ENCODE measurements around the gene CASP8. TPM values are rescaled to one million over a fixed set of nuclear protein-coding genes. Genes with fewer than 3 reads are reported as not detected.

The CASP8 gene
- total RNA-seq, 2 experiments from 2014 or later, result 172 to 175 TPM

GRCh38 chr2:201313362-201313761 is 53.0 kb downstream of the CASP8 start:
- peaks cover 0 to 4% of the 10 kb centered on the region in 2 experiments for H3K9me3 ChIP-seq (ENCODE audit: control insufficient read depth in 1 of 2, insufficient read depth in 1 of 2, low read length in 2 of 2)
- intact Hi-C loops (cut with DNase I, micrococcal nuclease), result loop anchor here in 1 of 2 experiments (5.0 kb wide), 1 partner anchor 44 kb away; the partner anchor contains the start of gene FLACC1
- ChIA-PET CTCF (no interaction called here), POLR2A (no interaction called here)
- peaks cover 8% of the 10 kb centered on the region for H3K36me3 ChIP-seq (ENCODE audit: insufficient read depth, low read length)
- H3K27me3 ChIP-seq (ENCODE audit: control insufficient read depth in 1 of 2, insufficient read depth in 2 of 2, low read length in 2 of 2), result no peaks in the 10 kb centered on the region
- H3K27me3 Mint-ChIP-seq, result no peaks in the 10 kb centered on the region
- peaks cover 16% of the 10 kb centered on the region for H3K9me3 Mint-ChIP-seq
- peaks cover 98% of the 10 kb centered on the region for H3K36me3 Mint-ChIP-seq (ENCODE audit: low read depth)
- no peak overlapping the region for H3K4me3 Mint-ChIP-seq
- H3K27ac ChIP-seq (ENCODE audit: low read depth in 1 of 2, low read length in 2 of 2), result no peak overlapping the region
- H3K4me1 Mint-ChIP-seq (ENCODE audit: low read depth), result no peaks in the 10 kb centered on the region
- no peaks in the 10 kb centered on the region for H3K4me1 ChIP-seq (ENCODE audit: insufficient read depth, low read length)
- no peak for ATAC-seq (ENCODE audit: poor library complexity)
- no peak overlapping the region for H3K4me3 ChIP-seq (ENCODE audit: low read length)
- no peak for DNase-seq
- TF ChIP-seq CTCF (IDR thresholded peaks at IDR 0.05), result no peak
- H3K27ac Mint-ChIP-seq, result no peak overlapping the region

GRCh38 chr2:201319511-201319910 is 59.2 kb downstream of the CASP8 start:
- Histone ChIP-seq H3K4me3 (ENCODE audit: low read length) (no peak overlapping the region), H3K27me3 (ENCODE audit: control insufficient read depth in 1 of 2, insufficient read depth in 2 of 2, low read length in 2 of 2) (no peaks in the 10 kb centered on the region), H3K27ac (ENCODE audit: low read depth in 1 of 2, low read length in 2 of 2) (no peak overlapping the region), H3K36me3 (ENCODE audit: insufficient read depth, low read length) (no peaks in the 10 kb centered on the region), H3K9me3 (ENCODE audit: control insufficient read depth in 1 of 2, insufficient read depth in 1 of 2, low read length in 2 of 2) (peaks cover 12 to 24% of the 10 kb centered on the region in 2 experiments), H3K4me1 (ENCODE audit: insufficient read depth, low read length) (no peaks in the 10 kb centered on the region)
- DNase-seq, result no peak
- peaks cover 32% of the 10 kb centered on the region for H3K9me3 Mint-ChIP-seq
- no peaks in the 10 kb centered on the region for H3K4me1 Mint-ChIP-seq (ENCODE audit: low read depth)
- no peaks in the 10 kb centered on the region for H3K27me3 Mint-ChIP-seq
- TF ChIP-seq CTCF (IDR thresholded peaks at IDR 0.05), result no peak
- intact Hi-C loops (cut with DNase I, micrococcal nuclease), result no loop called here
- no peak for ATAC-seq (ENCODE audit: poor library complexity)
- peaks cover 89% of the 10 kb centered on the region for H3K36me3 Mint-ChIP-seq (ENCODE audit: low read depth)
- H3K27ac Mint-ChIP-seq, result no peak overlapping the region
- CTCF ChIA-PET, result no interaction called here
- POLR2A ChIA-PET, result no interaction called here
- no peak overlapping the region for H3K4me3 Mint-ChIP-seq

- Mint-ChIP-seq H3K27ac (no peak overlapping the region), H3K27me3 (no peaks in the 10 kb centered on the region), H3K4me3 (no peak overlapping the region), H3K9me3 (peaks cover 26% of the 10 kb centered on the region), H3K4me1 (ENCODE audit: low read depth) (no peaks in the 10 kb centered on the region), H3K36me3 (ENCODE audit: low read depth) (peaks cover 89% of the 10 kb centered on the region)
- intact Hi-C loops (cut with DNase I, micrococcal nuclease), result no loop called here
- H3K27ac ChIP-seq (ENCODE audit: low read depth in 1 of 2, low read length in 2 of 2), result no peak overlapping the region
- ChIA-PET CTCF (no interaction called here), POLR2A (no interaction called here)
- no peak overlapping the region for H3K4me3 ChIP-seq (ENCODE audit: low read length)
- no peak for TF ChIP-seq CTCF (IDR thresholded peaks at IDR 0.05)
- DNase-seq (no peak), ATAC-seq (ENCODE audit: poor library complexity) (no peak)
- H3K4me1 ChIP-seq (ENCODE audit: insufficient read depth, low read length), result no peaks in the 10 kb centered on the region
- H3K9me3 ChIP-seq (ENCODE audit: control insufficient read depth in 1 of 2, insufficient read depth in 1 of 2, low read length in 2 of 2), result peaks cover 15 to 24% of the 10 kb centered on the region in 2 experiments
- H3K36me3 ChIP-seq (ENCODE audit: insufficient read depth, low read length), result no peaks in the 10 kb centered on the region
- H3K27me3 ChIP-seq (ENCODE audit: control insufficient read depth in 1 of 2, insufficient read depth in 2 of 2, low read length in 2 of 2), result no peaks in the 10 kb centered on the region
Measured at GRCh38 chr2:201320257-201320656, 59.9 kb downstream of the CASP8 start.
